KOPT-K1 (cell line): ENCODE results near the gene CCDC141.

Experiments
- H3K27ac ChIP-seq: fragments of 200-600 bp; sonication (generic); 2 replicates; pipeline ENCODE4 v1.5.1; 2016; ENCODE audit warnings: antibody characterized with exemption, mild to moderate bottlenecking, low read depth, low read length; ENCODE audit not compliant: poor library complexity, severe bottlenecking
- H3K36me3 ChIP-seq: fragments of 200-600 bp; sonication (generic); 2 replicates; pipeline ENCODE4 v1.5.1; 2017; ENCODE audit warnings: antibody characterized with exemption, mild to moderate bottlenecking, low read length, moderate library complexity; ENCODE audit not compliant: insufficient read depth
- H3K9me3 ChIP-seq: fragments of 200-600 bp; sonication (generic); 2 replicates; pipeline ENCODE4 v1.5.1; 2017; ENCODE audit warnings: antibody characterized with exemption, low read length, mild to moderate bottlenecking; ENCODE audit not compliant: insufficient read depth, poor library complexity, severe bottlenecking

Gene CCDC141

GRCh38 chr2:178805457-178805856 is 244.5 kb downstream of the CCDC141 start:
- Histone ChIP-seq H3K9me3 (no peaks in the 10 kb centered on the region), H3K27ac (no peak overlapping the region), H3K36me3 (no peaks in the 10 kb centered on the region)

GRCh38 chr2:178804791-178805190 is 245.1 kb downstream of the CCDC141 start:
- Histone ChIP-seq H3K36me3 (no peaks in the 10 kb centered on the region), H3K27ac (no peak overlapping the region), H3K9me3 (no peaks in the 10 kb centered on the region)

- Histone ChIP-seq H3K36me3 (no peaks in the 10 kb centered on the region), H3K9me3 (no peaks in the 10 kb centered on the region), H3K27ac (no peak overlapping the region)
Measured at GRCh38 chr2:178800510-178800909, 249.4 kb downstream of the CCDC141 start.

- no peak overlapping the region for H3K27ac ChIP-seq
- H3K36me3 ChIP-seq: no peaks in the 10 kb centered on the region
- H3K9me3 ChIP-seq: no peaks in the 10 kb centered on the region
Measured at GRCh38 chr2:178799305-178799704, 250.6 kb downstream of the CCDC141 start.

- Histone ChIP-seq H3K27ac (no peak overlapping the region), H3K36me3 (no peaks in the 10 kb centered on the region), H3K9me3 (no peaks in the 10 kb centered on the region)
Measured at GRCh38 chr2:178796079-178796677, 253.8 kb downstream of the CCDC141 start.

- Histone ChIP-seq H3K27ac (no peak overlapping the region), H3K36me3 (no peaks in the 10 kb centered on the region), H3K9me3 (no peaks in the 10 kb centered on the region)
Measured at GRCh38 chr2:178787934-178788333, 262.0 kb downstream of the CCDC141 start.

GRCh38 chr2:178787155-178787554 is 262.8 kb downstream of the CCDC141 start:
- H3K9me3 ChIP-seq: no peaks in the 10 kb centered on the region
- H3K36me3 ChIP-seq: no peaks in the 10 kb centered on the region
- H3K27ac ChIP-seq: no peak overlapping the region

- H3K27ac ChIP-seq: no peak overlapping the region
- no peaks in the 10 kb centered on the region for H3K9me3 ChIP-seq
- no peaks in the 10 kb centered on the region for H3K36me3 ChIP-seq
Measured at GRCh38 chr2:178783889-178784288, 266.0 kb downstream of the CCDC141 start.

GRCh38 chr2:178782236-178782635 is 267.7 kb downstream of the CCDC141 start:
- Histone ChIP-seq H3K27ac (no peak overlapping the region), H3K36me3 (no peaks in the 10 kb centered on the region), H3K9me3 (no peaks in the 10 kb centered on the region)
